HL-60 (cell line): ENCODE measurements around the gene RGS8.

Source experiments
- DNase-seq, 2 experiments: peaks; one replicate each; pipeline ENCODE4 v3.0.0-alpha.2; 2010 to 2020; ENCODE audit warnings: low read depth in 1 of 2, low spot score in 1 of 2
- H3K27ac ChIP-seq: fragments of 250-450 bp; sonication (Bioruptor Pico); replicated peaks from 2 replicates; pipeline ENCODE4 v1.5.1; 2020; ENCODE audit warnings: mild to moderate bottlenecking, moderate library complexity
- H3K27me3 ChIP-seq: fragments of 250-450 bp; sonication (Bioruptor Pico); 2 replicates; pipeline ENCODE4 v1.5.1; 2021; ENCODE audit warnings: mild to moderate bottlenecking, moderate library complexity; ENCODE audit not compliant: insufficient read depth, poor library complexity, severe bottlenecking
- H3K4me3 ChIP-seq: replicated peaks from 2 replicates; pipeline ENCODE4 v1.5.1; 2011; ENCODE audit warnings: mild to moderate bottlenecking, control low read depth, low read length; ENCODE audit not compliant: insufficient read depth
- CTCF ChIP-seq: IDR thresholded peaks from one replicate; pipeline ENCODE4 v1.5.1; 2011; ENCODE audit warnings: low read length, control low read depth, inconsistent platforms; ENCODE audit not compliant: insufficient read depth
- GABPA ChIP-seq: IDR thresholded peaks from 2 replicates; pipeline ENCODE4 v1.6.1; 2012; ENCODE audit warnings: low read depth
- POLR2AphosphoS5 ChIP-seq: IDR thresholded peaks from 2 replicates; pipeline ENCODE4 v1.6.1; 2012; ENCODE audit warnings: low read depth
- REST ChIP-seq: IDR thresholded peaks from 2 replicates; pipeline ENCODE4 v1.6.1; 2012; ENCODE audit warnings: low read depth; ENCODE audit not compliant: insufficient replicate concordance
- SPI1 ChIP-seq: IDR thresholded peaks from 2 replicates; pipeline ENCODE4 v1.6.1; 2012; ENCODE audit warnings: low read depth, mild to moderate bottlenecking, borderline replicate concordance

RGS8 gene

GRCh38 chr1:182682898-182683501 is 1.4 kb downstream of the RGS8 start:
- Histone ChIP-seq H3K4me3 (no peak overlapping the region), H3K27me3 (no peaks in the 10 kb centered on the region), H3K27ac (no peak overlapping the region)
- no peak for TF ChIP-seq CTCF
- no peak for TF ChIP-seq REST
- TF ChIP-seq POLR2AphosphoS5 = no peak
- TF ChIP-seq GABPA = no peak
- no peak for TF ChIP-seq SPI1
- no peak for DNase-seq

- TF ChIP-seq CTCF = no peak
- TF ChIP-seq POLR2AphosphoS5 = no peak
- TF ChIP-seq GABPA = no peak
- TF ChIP-seq REST = no peak
- no peak for TF ChIP-seq SPI1
- no peak overlapping the region for H3K27ac ChIP-seq
- DNase-seq = no peak
- no peaks in the 10 kb centered on the region for H3K27me3 ChIP-seq
- no peak overlapping the region for H3K4me3 ChIP-seq
Observed at GRCh38 chr1:182682406-182682805, 2.0 kb downstream of the RGS8 start.

- Histone ChIP-seq H3K27me3 (no peaks in the 10 kb centered on the region), H3K4me3 (no peak overlapping the region), H3K27ac (no peak overlapping the region)
- TF ChIP-seq SPI1 (no peak), REST (no peak)
- no peak for DNase-seq
Observed at GRCh38 chr1:182681568-182681912, 2.8 kb downstream of the RGS8 start.
